Loucy (cell line): Measurements from ENCODE around the gene COG2.

ENCODE experiments used
- H2AFZ ChIP-seq: fragments of 200-600 bp; sonication (generic); 2 replicates; pipeline ENCODE4 v1.6.0; 2016; ENCODE audit warnings: antibody characterized with exemption, mild to moderate bottlenecking, low read length, moderate library complexity
- H3F3A ChIP-seq: fragments of 200-600 bp; 2 replicates; pipeline ENCODE4 v1.6.0; 2016; ENCODE audit warnings: antibody characterized with exemption, low read depth, mild to moderate bottlenecking
- H3K27me3 ChIP-seq: fragments of 200-600 bp; sonication (generic); 2 replicates; pipeline ENCODE4 v1.6.1; 2014; ENCODE audit warnings: low read length, mild to moderate bottlenecking; ENCODE audit not compliant: insufficient read depth, poor library complexity, severe bottlenecking
- H3K36me3 ChIP-seq: fragments of 200-600 bp; sonication (generic); 2 replicates; pipeline ENCODE4 v1.6.1; 2016; ENCODE audit warnings: low read length; ENCODE audit not compliant: insufficient read depth
- H3K4me1 ChIP-seq: fragments of 200-600 bp; sonication (generic); 2 replicates; pipeline ENCODE4 v1.5.1; 2014; ENCODE audit warnings: low read length, mild to moderate bottlenecking; ENCODE audit not compliant: insufficient read depth, poor library complexity, severe bottlenecking
- H3K4me2 ChIP-seq: fragments of 200-600 bp; sonication (generic); 2 replicates; pipeline ENCODE4 v1.6.0; 2014; ENCODE audit warnings: antibody characterized with exemption, low read length, low read depth, mild to moderate bottlenecking; ENCODE audit not compliant: poor library complexity, severe bottlenecking
- H3K4me3 ChIP-seq: fragments of 200-600 bp; sonication (generic); 2 replicates; pipeline ENCODE4 v1.5.1; 2014; ENCODE audit warnings: low read length, mild to moderate bottlenecking, mixed read lengths; ENCODE audit not compliant: poor library complexity, severe bottlenecking
- H3K79me2 ChIP-seq: fragments of 200-600 bp; sonication (generic); 2 replicates; pipeline ENCODE4 v1.6.1; 2014; ENCODE audit warnings: low read length; ENCODE audit not compliant: insufficient read depth
- H3K9ac ChIP-seq: fragments of 200-600 bp; sonication (generic); 2 replicates; pipeline ENCODE4 v1.6.0; 2014; ENCODE audit warnings: mild to moderate bottlenecking, low read depth, low read length, moderate library complexity; ENCODE audit not compliant: poor library complexity, severe bottlenecking
- H3K9me2 ChIP-seq: fragments of 200-600 bp; sonication (generic); replicated peaks from 2 replicates; pipeline ENCODE4 v1.6.1; 2016; ENCODE audit warnings: low read depth, low read length, mixed read lengths
- H3K9me3 ChIP-seq: fragments of 200-600 bp; sonication (generic); 2 replicates; pipeline ENCODE4 v1.6.1; 2014; ENCODE audit warnings: mild to moderate bottlenecking, antibody characterized with exemption, low read length, low read depth; ENCODE audit not compliant: insufficient read depth
- H4K20me1 ChIP-seq: fragments of 200-600 bp; sonication (generic); 2 replicates; pipeline ENCODE4 v1.6.0; 2014; ENCODE audit warnings: antibody characterized with exemption, low read length, mild to moderate bottlenecking; ENCODE audit not compliant: insufficient read depth, poor library complexity, severe bottlenecking
- EZH2phosphoT487 ChIP-seq: fragments of 200-600 bp; IDR thresholded peaks from 2 replicates; pipeline ENCODE4 v1.6.1; 2018; ENCODE audit warnings: antibody characterized with exemption, mild to moderate bottlenecking, moderate library complexity, borderline replicate concordance
- TF ChIP-seq, protein P1 (sequence below): fragments of 200-600 bp; sonication (generic); conservative IDR thresholded peaks from 2 replicates; pipeline ENCODE4 v1.5.1; 2014; ENCODE audit warnings: mild to moderate bottlenecking, antibody characterized with exemption, low read length

The COG2 gene

DNA sequence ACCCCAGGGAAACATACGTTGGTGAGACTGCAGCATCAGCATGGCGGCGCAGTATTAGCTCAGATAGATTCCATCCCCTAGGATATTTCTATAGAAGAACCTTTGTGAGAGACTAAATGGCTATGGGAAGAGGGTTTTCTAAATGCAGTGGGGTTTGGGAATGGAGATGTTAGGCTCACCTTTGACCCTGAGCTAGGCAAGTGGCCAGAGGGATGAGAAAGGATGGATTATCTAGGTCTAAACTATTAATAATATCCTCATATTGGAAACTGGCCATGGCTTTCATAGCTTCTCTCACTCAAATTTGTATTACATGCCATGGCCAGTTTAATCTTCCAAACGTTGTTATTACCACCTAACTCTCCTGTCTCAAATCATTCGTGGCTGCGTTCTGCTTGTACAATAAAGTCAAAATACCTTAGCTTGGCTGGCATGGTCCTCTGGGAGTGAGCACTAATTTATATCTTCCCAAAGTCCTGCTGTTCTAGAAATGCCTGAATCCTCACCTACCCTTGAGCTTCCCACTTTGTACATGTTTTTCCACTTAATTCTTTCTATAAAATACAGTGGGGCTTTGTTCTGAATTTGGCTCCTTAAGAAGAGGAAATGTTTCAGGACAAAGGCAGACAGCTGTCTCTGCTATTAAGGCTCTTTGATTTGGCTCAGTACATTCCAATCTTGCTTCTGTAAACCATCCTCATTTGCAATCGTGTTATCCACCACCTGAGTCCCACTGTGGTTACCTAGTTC is 31.0 kb upstream of the COG2 start:
- Histone ChIP-seq H3F3A (no peaks in the 10 kb centered on the region), H4K20me1 (no peaks in the 10 kb centered on the region), H3K27me3 (no peaks in the 10 kb centered on the region), H2AFZ (no peak overlapping the region), H3K9ac (no peak overlapping the region), H3K4me1 (no peaks in the 10 kb centered on the region), H3K9me3 (no peaks in the 10 kb centered on the region), H3K4me2 (no peak overlapping the region), H3K36me3 (no peaks in the 10 kb centered on the region), H3K79me2 (no peaks in the 10 kb centered on the region), H3K4me3 (no peak overlapping the region), H3K9me2 (no peaks in the 10 kb centered on the region)
- no peak for TF ChIP-seq EZH2phosphoT487
- TF ChIP-seq, protein P1, sequence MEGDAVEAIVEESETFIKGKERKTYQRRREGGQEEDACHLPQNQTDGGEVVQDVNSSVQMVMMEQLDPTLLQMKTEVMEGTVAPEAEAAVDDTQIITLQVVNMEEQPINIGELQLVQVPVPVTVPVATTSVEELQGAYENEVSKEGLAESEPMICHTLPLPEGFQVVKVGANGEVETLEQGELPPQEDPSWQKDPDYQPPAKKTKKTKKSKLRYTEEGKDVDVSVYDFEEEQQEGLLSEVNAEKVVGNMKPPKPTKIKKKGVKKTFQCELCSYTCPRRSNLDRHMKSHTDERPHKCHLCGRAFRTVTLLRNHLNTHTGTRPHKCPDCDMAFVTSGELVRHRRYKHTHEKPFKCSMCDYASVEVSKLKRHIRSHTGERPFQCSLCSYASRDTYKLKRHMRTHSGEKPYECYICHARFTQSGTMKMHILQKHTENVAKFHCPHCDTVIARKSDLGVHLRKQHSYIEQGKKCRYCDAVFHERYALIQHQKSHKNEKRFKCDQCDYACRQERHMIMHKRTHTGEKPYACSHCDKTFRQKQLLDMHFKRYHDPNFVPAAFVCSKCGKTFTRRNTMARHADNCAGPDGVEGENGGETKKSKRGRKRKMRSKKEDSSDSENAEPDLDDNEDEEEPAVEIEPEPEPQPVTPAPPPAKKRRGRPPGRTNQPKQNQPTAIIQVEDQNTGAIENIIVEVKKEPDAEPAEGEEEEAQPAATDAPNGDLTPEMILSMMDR, result no peak

DNA sequence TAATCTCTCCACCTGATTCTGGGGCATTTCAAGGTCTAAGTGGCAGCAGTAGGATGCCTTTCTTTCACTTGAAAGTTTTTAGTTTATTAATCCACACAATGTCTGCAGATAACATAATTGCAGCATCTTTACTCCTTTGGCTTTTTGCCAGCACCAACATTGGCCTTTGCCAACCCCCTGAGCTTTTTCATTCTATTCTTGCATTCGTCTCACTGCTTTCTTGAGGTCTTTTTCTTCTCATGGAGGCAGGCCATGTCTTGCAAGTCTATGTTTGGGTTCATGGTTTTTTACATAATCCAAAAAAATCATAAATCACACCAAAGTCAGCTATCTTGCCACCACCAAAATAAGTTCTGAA is 30.4 kb upstream of the COG2 start:
- H3K36me3 ChIP-seq, result no peaks in the 10 kb centered on the region
- no peak overlapping the region for H3K9ac ChIP-seq
- no peaks in the 10 kb centered on the region for H3F3A ChIP-seq
- H2AFZ ChIP-seq, result no peak overlapping the region
- no peak overlapping the region for H3K4me2 ChIP-seq
- H3K79me2 ChIP-seq, result no peaks in the 10 kb centered on the region
- H3K27me3 ChIP-seq, result no peaks in the 10 kb centered on the region
- H4K20me1 ChIP-seq, result no peaks in the 10 kb centered on the region
- no peak overlapping the region for H3K4me3 ChIP-seq
- no peaks in the 10 kb centered on the region for H3K4me1 ChIP-seq
- H3K9me3 ChIP-seq, result no peaks in the 10 kb centered on the region
- TF ChIP-seq EZH2phosphoT487, result no peak
- TF ChIP-seq, protein P1, result no peak
- H3K9me2 ChIP-seq, result no peaks in the 10 kb centered on the region

DNA sequence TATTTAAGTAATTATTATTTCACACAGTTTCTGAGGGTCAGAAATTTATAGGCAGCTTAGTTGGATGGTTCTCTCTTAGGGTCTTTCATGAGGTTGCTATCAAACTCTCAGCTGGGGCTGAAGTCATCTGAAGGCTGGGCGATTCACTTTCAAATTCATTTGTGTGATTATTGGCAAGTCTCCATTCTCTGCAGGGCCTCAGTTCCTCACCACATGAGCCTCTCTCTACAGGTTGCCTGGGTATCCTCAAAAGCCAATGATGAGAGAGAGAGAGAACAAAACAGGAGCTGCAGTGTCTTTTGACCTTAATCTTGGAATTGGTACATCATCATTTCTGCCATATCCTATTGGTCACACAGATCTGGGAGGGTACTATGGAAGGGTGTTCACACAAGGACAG is 29.6 kb upstream of the COG2 start:
- H3K4me1 ChIP-seq, result no peaks in the 10 kb centered on the region
- no peaks in the 10 kb centered on the region for H3K9me2 ChIP-seq
- H3K9ac ChIP-seq, result no peak overlapping the region
- H4K20me1 ChIP-seq, result no peaks in the 10 kb centered on the region
- no peak overlapping the region for H3K4me2 ChIP-seq
- H3K79me2 ChIP-seq, result no peaks in the 10 kb centered on the region
- no peak for TF ChIP-seq EZH2phosphoT487
- TF ChIP-seq, protein P1, result no peak
- H3F3A ChIP-seq, result no peaks in the 10 kb centered on the region
- H3K9me3 ChIP-seq, result no peaks in the 10 kb centered on the region
- no peaks in the 10 kb centered on the region for H3K27me3 ChIP-seq
- no peaks in the 10 kb centered on the region for H3K36me3 ChIP-seq
- no peak overlapping the region for H2AFZ ChIP-seq
- no peak overlapping the region for H3K4me3 ChIP-seq
